Astrocyte (in vitro differentiated cells and primary cell): Measurements from ENCODE around the gene CACNA1D.

Source experiments
- CTCF ChIP-seq: IDR thresholded peaks from 2 replicates; pipeline ENCODE4 v1.5.1; 2011; ENCODE audit warnings: low read depth, mild to moderate bottlenecking, inconsistent platforms, low read length, moderate library complexity; ENCODE audit not compliant: insufficient read depth
- EZH2 ChIP-seq: IDR thresholded peaks from 2 replicates; pipeline ENCODE4 v1.6.1; 2012; ENCODE audit warnings: mild to moderate bottlenecking, low read length, inconsistent platforms; ENCODE audit not compliant: insufficient read depth

GRCh38 chr3:53709860-53710674, 215.7 kb downstream of the CACNA1D start:
- TF ChIP-seq CTCF, result peak; percentile 72
- no peak for TF ChIP-seq EZH2
